ENCODE results near the gene OSBPL2.

OSBPL2 gene

DNA sequence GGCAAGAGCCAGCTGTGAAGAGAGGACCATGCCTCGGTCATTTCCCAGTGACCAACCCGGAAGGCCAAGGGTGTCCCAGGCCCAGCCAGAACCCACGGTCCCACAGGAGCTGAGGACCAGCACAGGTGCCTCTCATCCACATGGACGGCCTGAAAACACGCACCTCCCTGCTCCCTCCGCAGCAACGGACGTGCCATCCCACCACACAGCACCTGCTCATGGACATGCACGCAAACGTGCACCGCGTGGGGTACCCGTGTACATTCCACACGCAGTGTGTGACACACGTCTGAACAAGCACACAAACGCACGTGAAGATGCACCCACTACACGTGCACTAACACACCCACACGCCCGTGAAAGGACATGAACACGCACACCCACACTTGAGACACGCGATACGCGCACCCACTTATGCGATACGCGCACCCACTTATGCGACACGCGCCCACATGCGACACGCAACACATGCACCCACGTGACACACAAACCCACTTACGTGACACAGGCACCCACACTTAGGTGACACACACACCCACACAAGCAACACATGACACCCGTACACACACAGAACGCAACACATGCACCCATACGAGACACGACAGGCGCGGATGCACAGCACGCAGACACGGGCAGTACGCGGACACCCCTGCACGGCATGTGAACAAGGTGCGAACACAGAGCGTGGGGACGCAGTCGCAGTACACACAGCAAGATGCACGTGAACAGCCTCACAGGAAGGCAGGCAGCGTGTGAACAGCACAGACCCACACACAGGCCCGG, 98.6 kb downstream of the OSBPL2 start:
- H3K27ac ChIP-seq (ENCODE audit: low read depth, low read length): no peak overlapping the region
- H3K4me3 ChIP-seq (ENCODE audit: low read depth in 1 of 5, low read length in 5 of 5): no peak overlapping the region
- H3K9me3 ChIP-seq (ENCODE audit: control insufficient read depth in 5 of 5, low read length in 5 of 5): no peaks in the 10 kb centered on the region
- no peaks in the 10 kb centered on the region for H3K4me1 ChIP-seq (ENCODE audit: control insufficient read depth in 5 of 5, insufficient read depth in 5 of 5, low read length in 5 of 5)
- no peak overlapping the region for H3K9ac ChIP-seq (ENCODE audit: low read length in 5 of 5)
- H3K27me3 ChIP-seq (ENCODE audit: control insufficient read depth in 5 of 5, insufficient read depth in 4 of 5, low read length in 5 of 5): no peaks in the 10 kb centered on the region
- peaks cover 0 to 65% (median 53%) of the 10 kb centered on the region in 5 donors for H3K36me3 ChIP-seq (ENCODE audit: control insufficient read depth in 5 of 5, insufficient read depth in 5 of 5, low read length in 5 of 5)

DNA sequence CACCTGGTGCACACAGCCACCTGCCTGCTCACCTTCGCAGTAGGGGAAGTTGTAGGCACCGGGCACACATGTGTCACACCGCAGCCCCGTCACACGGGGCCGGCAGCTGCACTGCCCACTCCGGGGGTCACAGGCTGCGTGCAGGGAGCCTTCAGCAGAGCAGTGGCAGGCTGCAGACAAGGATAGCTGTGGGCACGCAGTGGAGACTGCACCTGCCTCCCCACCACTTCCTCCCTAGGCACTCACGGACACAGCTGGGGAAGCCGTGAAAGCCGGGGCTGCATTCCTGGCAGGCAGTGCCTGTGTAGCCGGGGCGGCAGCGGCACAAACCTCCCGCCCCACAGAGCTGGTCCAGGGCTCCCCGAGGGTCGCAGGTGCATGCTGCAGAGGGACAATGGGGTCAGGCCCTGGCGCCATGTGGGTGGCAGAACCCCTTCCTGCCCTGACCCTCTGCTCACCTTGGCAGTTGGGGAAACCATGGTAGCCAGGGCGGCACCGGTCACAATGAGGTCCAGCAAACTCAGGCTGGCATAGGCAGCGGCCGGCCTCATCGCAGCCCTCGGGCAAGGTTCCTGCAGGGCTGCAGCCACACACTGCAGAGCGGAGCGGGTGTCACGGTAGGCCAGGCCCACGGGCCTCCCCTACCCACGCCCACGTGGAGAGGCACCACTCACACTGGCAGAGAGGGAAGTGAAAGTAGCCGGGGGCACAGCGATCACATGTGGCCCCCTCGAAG, 99.4 kb downstream of the OSBPL2 start:
- H3K9me3 ChIP-seq (ENCODE audit: control insufficient read depth in 5 of 5, low read length in 5 of 5): no peaks in the 10 kb centered on the region
- H3K4me1 ChIP-seq (ENCODE audit: control insufficient read depth in 5 of 5, insufficient read depth in 5 of 5, low read length in 5 of 5): no peaks in the 10 kb centered on the region
- no peak overlapping the region for H3K27ac ChIP-seq (ENCODE audit: low read depth, low read length)
- no peak overlapping the region for H3K4me3 ChIP-seq (ENCODE audit: low read depth in 1 of 5, low read length in 5 of 5)
- H3K27me3 ChIP-seq (ENCODE audit: control insufficient read depth in 5 of 5, insufficient read depth in 4 of 5, low read length in 5 of 5): no peaks in the 10 kb centered on the region
- peaks cover 0 to 58% (median 45%) of the 10 kb centered on the region in 5 donors for H3K36me3 ChIP-seq (ENCODE audit: control insufficient read depth in 5 of 5, insufficient read depth in 5 of 5, low read length in 5 of 5)
- H3K9ac ChIP-seq (ENCODE audit: low read length in 5 of 5): no peak overlapping the region

DNA sequence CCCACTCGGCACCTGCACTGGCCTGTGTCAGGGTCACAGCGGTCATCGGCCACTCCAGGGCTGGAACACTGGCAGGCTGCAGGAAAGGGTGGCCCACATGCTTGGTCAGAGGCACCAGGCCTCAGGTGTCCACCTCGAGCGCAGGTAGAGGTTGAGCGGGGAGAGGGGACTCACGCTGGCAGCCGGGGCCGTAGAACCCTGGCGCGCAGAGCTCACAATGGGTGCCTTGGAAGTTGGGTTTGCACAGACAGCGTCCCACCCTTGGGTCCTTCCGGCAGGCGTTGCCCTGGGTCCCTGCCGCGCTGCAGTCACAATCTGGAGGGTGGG, 99.9 kb downstream of the OSBPL2 start:
- H3K9me3 ChIP-seq (ENCODE audit: control insufficient read depth in 5 of 5, low read length in 5 of 5): no peaks in the 10 kb centered on the region
- no peak overlapping the region for H3K27ac ChIP-seq (ENCODE audit: low read depth, low read length)
- no peaks in the 10 kb centered on the region for H3K4me1 ChIP-seq (ENCODE audit: control insufficient read depth in 5 of 5, insufficient read depth in 5 of 5, low read length in 5 of 5)
- no peak overlapping the region for H3K9ac ChIP-seq (ENCODE audit: low read length in 5 of 5)
- no peaks in the 10 kb centered on the region for H3K27me3 ChIP-seq (ENCODE audit: control insufficient read depth in 5 of 5, insufficient read depth in 4 of 5, low read length in 5 of 5)
- H3K4me3 ChIP-seq (ENCODE audit: low read depth in 1 of 5, low read length in 5 of 5): no peak overlapping the region
- H3K36me3 ChIP-seq (ENCODE audit: control insufficient read depth in 5 of 5, insufficient read depth in 5 of 5, low read length in 5 of 5): peaks cover 0 to 58% (median 41%) of the 10 kb centered on the region in 5 donors

DNA sequence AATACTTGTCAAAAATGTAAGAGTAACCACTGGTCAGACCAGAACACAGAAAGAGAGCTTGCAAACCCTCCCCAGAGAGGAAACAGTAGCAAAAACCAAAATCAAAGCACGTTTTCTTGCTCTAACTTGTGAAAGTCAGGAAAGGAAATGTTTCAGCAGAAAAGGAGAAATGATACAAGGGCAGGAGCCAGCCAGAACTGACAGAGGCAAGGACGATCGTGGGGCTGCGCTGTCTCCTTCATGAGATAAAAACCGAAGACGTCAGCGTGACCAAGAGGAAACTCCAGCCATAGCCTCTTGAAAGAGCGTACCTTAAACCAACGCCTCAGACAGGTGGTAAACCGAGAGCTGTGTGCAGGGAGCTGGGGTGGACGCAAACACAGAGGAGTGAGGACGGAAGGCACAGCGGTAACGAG, 101.3 kb downstream of the OSBPL2 start:
- H3K27me3 ChIP-seq (ENCODE audit: control insufficient read depth in 5 of 5, insufficient read depth in 4 of 5, low read length in 5 of 5): no peaks in the 10 kb centered on the region
- H3K27ac ChIP-seq (ENCODE audit: low read depth, low read length): no peak overlapping the region
- no peak overlapping the region for H3K4me3 ChIP-seq (ENCODE audit: low read depth in 1 of 5, low read length in 5 of 5)
- no peaks in the 10 kb centered on the region for H3K4me1 ChIP-seq (ENCODE audit: control insufficient read depth in 5 of 5, insufficient read depth in 5 of 5, low read length in 5 of 5)
- no peak overlapping the region for H3K9ac ChIP-seq (ENCODE audit: low read length in 5 of 5)
- no peaks in the 10 kb centered on the region for H3K9me3 ChIP-seq (ENCODE audit: control insufficient read depth in 5 of 5, low read length in 5 of 5)
- H3K36me3 ChIP-seq (ENCODE audit: control insufficient read depth in 5 of 5, insufficient read depth in 5 of 5, low read length in 5 of 5): peaks cover 0 to 50% (median 36%) of the 10 kb centered on the region in 5 donors

- no peaks in the 10 kb centered on the region for H3K4me1 ChIP-seq (ENCODE audit: control insufficient read depth in 5 of 5, insufficient read depth in 5 of 5, low read length in 5 of 5)
- H3K4me3 ChIP-seq (ENCODE audit: low read depth in 1 of 5, low read length in 5 of 5): no peak overlapping the region
- H3K9me3 ChIP-seq (ENCODE audit: control insufficient read depth in 5 of 5, low read length in 5 of 5): no peaks in the 10 kb centered on the region
- no peak overlapping the region for H3K9ac ChIP-seq (ENCODE audit: low read length in 5 of 5)
- H3K27ac ChIP-seq (ENCODE audit: low read depth, low read length): no peak overlapping the region
- H3K36me3 ChIP-seq (ENCODE audit: control insufficient read depth in 5 of 5, insufficient read depth in 5 of 5, low read length in 5 of 5): peaks cover 0 to 48% (median 30%) of the 10 kb centered on the region in 5 donors
- H3K27me3 ChIP-seq (ENCODE audit: control insufficient read depth in 5 of 5, insufficient read depth in 4 of 5, low read length in 5 of 5): no peaks in the 10 kb centered on the region
Measured at GRCh38 chr20:62342910-62343309, 104.6 kb downstream of the OSBPL2 start.

- H3K27ac ChIP-seq (ENCODE audit: low read depth, low read length): no peak overlapping the region
- H3K27me3 ChIP-seq (ENCODE audit: control insufficient read depth in 5 of 5, insufficient read depth in 4 of 5, low read length in 5 of 5): no peaks in the 10 kb centered on the region
- H3K36me3 ChIP-seq (ENCODE audit: control insufficient read depth in 5 of 5, insufficient read depth in 5 of 5, low read length in 5 of 5): peaks cover 0 to 44% (median 26%) of the 10 kb centered on the region in 5 donors
- no peak overlapping the region for H3K9ac ChIP-seq (ENCODE audit: low read length in 5 of 5)
- H3K4me3 ChIP-seq (ENCODE audit: low read depth in 1 of 5, low read length in 5 of 5): no peak overlapping the region
- H3K4me1 ChIP-seq (ENCODE audit: control insufficient read depth in 5 of 5, insufficient read depth in 5 of 5, low read length in 5 of 5): no peaks in the 10 kb centered on the region
- no peaks in the 10 kb centered on the region for H3K9me3 ChIP-seq (ENCODE audit: control insufficient read depth in 5 of 5, low read length in 5 of 5)
Measured at GRCh38 chr20:62344092-62344491, 105.8 kb downstream of the OSBPL2 start.

DNA sequence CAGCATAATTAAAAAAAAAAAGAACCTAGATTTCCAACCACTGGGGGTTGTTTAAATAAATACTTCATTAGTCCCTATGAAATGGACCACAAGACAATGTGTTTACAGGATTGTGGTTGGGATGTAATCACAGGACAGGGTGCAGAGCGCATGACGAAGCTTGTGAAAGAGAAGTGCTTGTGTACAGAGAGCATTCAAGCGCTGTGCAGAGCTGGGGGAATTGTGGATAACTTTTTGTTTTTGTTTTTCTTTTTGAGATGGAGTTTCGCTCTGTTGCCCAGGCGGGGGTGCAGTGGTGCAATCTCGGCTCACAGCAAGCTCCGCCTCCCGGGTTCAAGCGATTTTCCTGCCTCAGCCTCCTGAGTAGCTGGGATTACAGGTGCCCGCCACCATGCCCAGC, 106.5 kb downstream of the OSBPL2 start:
- H3K4me1 ChIP-seq (ENCODE audit: control insufficient read depth in 5 of 5, insufficient read depth in 5 of 5, low read length in 5 of 5): no peaks in the 10 kb centered on the region
- H3K4me3 ChIP-seq (ENCODE audit: low read depth in 1 of 5, low read length in 5 of 5): no peak overlapping the region
- H3K27ac ChIP-seq (ENCODE audit: low read depth, low read length): no peak overlapping the region
- no peaks in the 10 kb centered on the region for H3K9me3 ChIP-seq (ENCODE audit: control insufficient read depth in 5 of 5, low read length in 5 of 5)
- H3K36me3 ChIP-seq (ENCODE audit: control insufficient read depth in 5 of 5, insufficient read depth in 5 of 5, low read length in 5 of 5): peaks cover 0 to 42% (median 24%) of the 10 kb centered on the region in 5 donors
- no peak overlapping the region for H3K9ac ChIP-seq (ENCODE audit: low read length in 5 of 5)
- no peaks in the 10 kb centered on the region for H3K27me3 ChIP-seq (ENCODE audit: control insufficient read depth in 5 of 5, insufficient read depth in 4 of 5, low read length in 5 of 5)

Measured in subcutaneous abdominal adipose tissue (tissue), 5 donors.